PC-3 (cell line): ENCODE results near the gene UPK3A. TPM values are rescaled to one million over a fixed set of nuclear protein-coding genes. Genes with fewer than 3 reads are reported as not detected.

ENCODE experiments used
- ATAC-seq: fragments of 200-7000 bp; cut with Tn5 transposase; 2 replicates; pipeline ENCODE4 v1.9.1; 2020; ENCODE audit warnings: mild to moderate bottlenecking, moderate library complexity
- BruUV-seq: library from RNA; stranded (reverse); fragments of 400-500 nt; replicated peaks from 2 replicates; lab custom pipeline; 2021; lab: Mats Ljungman, UMichigan
- CTCF ChIA-PET: fragments of 300-600 bp; sonication (Branson Sonifier 250); formaldehyde crosslinking; loops from one replicate; lab custom pipeline; 2022; ENCODE audit warnings: antibody characterized with exemption; lab: Charles Lee
- POLR2A ChIA-PET: fragments of 300-600 bp; sonication (Branson Sonifier 250); formaldehyde crosslinking; loops from one replicate; lab custom pipeline; 2022; ENCODE audit warnings: antibody characterized with exemption; ENCODE audit not compliant: unreplicated experiment; lab: Charles Lee
- DNase-seq: peaks from one replicate; pipeline ENCODE4 v3.0.0-alpha.2; 2015
- H2AFZ ChIP-seq: fragments of 300-600 bp; sonication (generic); 2 replicates; pipeline ENCODE4 v1.6.0; 2016; ENCODE audit warnings: antibody characterized with exemption, low read length
- H3F3A ChIP-seq: fragments of 300-600 bp; sonication (generic); one replicate; pipeline ENCODE4 v1.6.0; 2017; ENCODE audit warnings: antibody characterized with exemption, low read length, control low read depth, mild to moderate bottlenecking; ENCODE audit not compliant: unreplicated experiment
- H3K27ac ChIP-seq: fragments of 300-600 bp; sonication (generic); 2 replicates; pipeline ENCODE4 v1.5.1; 2016; ENCODE audit warnings: mild to moderate bottlenecking, low read length
- H3K27me3 ChIP-seq: fragments of 300-600 bp; sonication (generic); 2 replicates; pipeline ENCODE4 v1.6.1; 2016; ENCODE audit warnings: low read length, mixed read lengths
- H3K36me3 ChIP-seq: fragments of 300-600 bp; sonication (generic); 2 replicates; pipeline ENCODE4 v1.6.1; 2016; ENCODE audit warnings: low read depth, mixed run types, low read length, mixed read lengths
- H3K4me1 ChIP-seq: fragments of 300-600 bp; sonication (generic); 2 replicates; pipeline ENCODE4 v1.5.1; 2016; ENCODE audit warnings: low read length; ENCODE audit not compliant: insufficient read depth
- H3K4me2 ChIP-seq: fragments of 300-600 bp; sonication (generic); 2 replicates; pipeline ENCODE4 v1.6.0; 2016; ENCODE audit warnings: low read length
- H3K4me3 ChIP-seq: fragments of 300-600 bp; sonication (generic); 2 replicates; pipeline ENCODE4 v1.5.1; 2016; ENCODE audit warnings: mild to moderate bottlenecking, low read length, mixed read lengths
- H3K79me2 ChIP-seq: fragments of 300-600 bp; sonication (generic); 2 replicates; pipeline ENCODE4 v1.6.1; 2017; ENCODE audit warnings: low read length, mixed read lengths
- H3K9ac ChIP-seq: fragments of 300-600 bp; sonication (generic); 2 replicates; pipeline ENCODE4 v1.6.0; 2016; ENCODE audit warnings: mild to moderate bottlenecking, low read length
- H3K9me2 ChIP-seq: fragments of 300-600 bp; sonication (generic); replicated peaks from 2 replicates; pipeline ENCODE4 v1.6.1; 2016; ENCODE audit warnings: mixed run types, low read length, mixed read lengths
- H3K9me3 ChIP-seq: fragments of 300-600 bp; sonication (generic); 2 replicates; pipeline ENCODE4 v1.6.1; 2016; ENCODE audit warnings: low read length, mixed read lengths
- H4K20me1 ChIP-seq: fragments of 300-600 bp; sonication (generic); 2 replicates; pipeline ENCODE4 v1.6.1; 2016; ENCODE audit warnings: low read length, mixed read lengths
- CTCF ChIP-seq: fragments of 300-600 bp; sonication (generic); conservative IDR thresholded peaks from 2 replicates; pipeline ENCODE4 v1.5.1; 2017; ENCODE audit warnings: antibody characterized with exemption, low read depth, mild to moderate bottlenecking, low read length
- EZH2 ChIP-seq: fragments of 300-600 bp; sonication (generic); IDR thresholded peaks from one replicate; pipeline ENCODE4 v1.6.1; 2017; ENCODE audit warnings: antibody characterized with exemption, mild to moderate bottlenecking, low read length; ENCODE audit not compliant: unreplicated experiment
- EZH2phosphoT487 ChIP-seq: fragments of 300-600 bp; sonication (generic); IDR thresholded peaks from 2 replicates; pipeline ENCODE4 v1.6.1; 2018; ENCODE audit warnings: mild to moderate bottlenecking, antibody characterized with exemption, low read length, borderline replicate concordance
- intact Hi-C: fragments of 100-400 bp; cut with micrococcal nuclease; formaldehyde crosslinking; loops from 2 replicates; pipeline ENCODE4 v1.9.0; 2023
- total RNA-seq: library from RNA; depleted of rRNA; stranded (reverse); fragments of >200 nt; gene quantifications from 2 replicates; pipeline ENCODE4 v1.2.3, GENCODE V29; 2014

Gene UPK3A
- total RNA-seq, 1 experiment from 2014 or later, result 1.1 TPM

GRCh38 chr22:45318558-45319323 is 34.0 kb downstream of the UPK3A start:
- intact Hi-C loops, result no loop called here
- ATAC-seq (no peak), DNase-seq (no peak)
- no peaks in the 10 kb centered on the region for H3K9me2 ChIP-seq
- TF ChIP-seq EZH2phosphoT487 (no peak), CTCF (no peak), EZH2 (no peak)
- H3K4me3 ChIP-seq, result no peak overlapping the region
- H3K27ac ChIP-seq, result no peak overlapping the region
- H3K9ac ChIP-seq, result no peak overlapping the region
- no peak overlapping the region for H3K4me2 ChIP-seq
- H2AFZ ChIP-seq, result no peak overlapping the region
- H3K9me3 ChIP-seq, result no peaks in the 10 kb centered on the region
- H3K27me3 ChIP-seq, result no peaks in the 10 kb centered on the region
- peaks cover 11% of the 10 kb centered on the region; the same call in 1 of the 2 replicates for H4K20me1 ChIP-seq
- BruUV-seq, result no TSS peak
- ChIA-PET POLR2A (no interaction called here), CTCF (no interaction called here)
- peaks cover 6% of the 10 kb centered on the region; the same call in 1 of the 2 replicates for H3K36me3 ChIP-seq
- no peaks in the 10 kb centered on the region; the same call in 1 of the 2 replicates for H3K4me1 ChIP-seq
- peaks cover 74% of the 10 kb centered on the region for H3K79me2 ChIP-seq
- H3F3A ChIP-seq, result no peaks in the 10 kb centered on the region

- no peak for TF ChIP-seq EZH2
- no peak for TF ChIP-seq CTCF
- no peak for TF ChIP-seq EZH2phosphoT487
- Histone ChIP-seq H3K4me1 (no peaks in the 10 kb centered on the region; the same call in 1 of the 2 replicates), H3K79me2 (peaks cover 68% of the 10 kb centered on the region), H3K9ac (no peak overlapping the region), H2AFZ (no peak overlapping the region), H3K9me2 (no peaks in the 10 kb centered on the region), H3K27ac (no peak overlapping the region), H3K9me3 (no peaks in the 10 kb centered on the region), H3K36me3 (peaks cover 7% of the 10 kb centered on the region; the same call in 1 of the 2 replicates), H3K27me3 (no peaks in the 10 kb centered on the region), H3K4me3 (no peak overlapping the region), H3F3A (no peaks in the 10 kb centered on the region), H4K20me1 (peaks cover 11% of the 10 kb centered on the region; the same call in 1 of the 2 replicates), H3K4me2 (no peak overlapping the region)
- no TSS peak for BruUV-seq
- no peak for ATAC-seq
- intact Hi-C loops, result no loop called here
- CTCF ChIA-PET, result no interaction called here
- POLR2A ChIA-PET, result no interaction called here
- DNase-seq, result no peak
Observed at GRCh38 chr22:45319324-45319685, 34.6 kb downstream of the UPK3A start.
